Activated naive CD8-positive, alpha-beta T cell (primary cell): ENCODE results near the gene DDTL.
"Not testable (repeated sequence)": the region's sequence is repeated elsewhere in the genome, so short reads cannot be mapped to it uniquely, and the experiment has no call there.

Source experiments
- H3K27ac Mint-ChIP-seq: one replicate; pipeline ENCODE4 v1.8.0; 2021; ENCODE audit warnings: mixed read lengths
- H3K27me3 Mint-ChIP-seq: one replicate; pipeline ENCODE4 v1.8.0; 2021; ENCODE audit warnings: mixed read lengths
- H3K36me3 Mint-ChIP-seq: one replicate; pipeline ENCODE4 v1.8.0; 2021; ENCODE audit warnings: mixed read lengths
- H3K4me1 Mint-ChIP-seq: one replicate; pipeline ENCODE4 v1.8.0; 2021; ENCODE audit warnings: low read depth, mixed read lengths
- H3K4me3 Mint-ChIP-seq: one replicate; pipeline ENCODE4 v1.8.0; 2021; ENCODE audit warnings: mild to moderate bottlenecking, mixed read lengths
- H3K9me3 Mint-ChIP-seq: one replicate; pipeline ENCODE4 v1.8.0; 2021; ENCODE audit warnings: low read depth, mixed read lengths

DDTL gene

DNA sequence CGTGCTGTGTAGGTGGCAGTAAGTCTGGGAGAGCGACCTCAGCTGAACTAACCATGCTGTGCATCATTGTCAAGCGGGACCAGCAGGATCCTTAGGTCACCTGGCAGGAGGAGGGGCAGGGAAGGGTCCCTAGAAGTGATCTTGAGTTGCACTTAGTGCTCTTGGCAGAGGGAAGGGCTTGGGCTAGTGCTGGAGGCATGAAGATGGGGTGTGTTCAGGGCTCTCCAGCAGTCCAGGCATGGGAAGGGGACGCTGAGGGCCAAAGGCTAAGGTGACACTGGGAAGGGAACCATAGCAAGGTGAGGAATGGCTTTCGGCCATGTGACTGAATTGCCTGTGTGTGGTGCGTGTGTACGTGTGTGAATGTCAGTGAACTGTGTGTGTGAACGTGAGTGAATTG, 19.4 kb downstream of the DDTL start:
- H3K27ac Mint-ChIP-seq, H3K36me3 Mint-ChIP-seq, H3K27me3 Mint-ChIP-seq, H3K4me1 Mint-ChIP-seq, H3K9me3 Mint-ChIP-seq, H3K4me3 Mint-ChIP-seq: not testable (repeated sequence)

DNA sequence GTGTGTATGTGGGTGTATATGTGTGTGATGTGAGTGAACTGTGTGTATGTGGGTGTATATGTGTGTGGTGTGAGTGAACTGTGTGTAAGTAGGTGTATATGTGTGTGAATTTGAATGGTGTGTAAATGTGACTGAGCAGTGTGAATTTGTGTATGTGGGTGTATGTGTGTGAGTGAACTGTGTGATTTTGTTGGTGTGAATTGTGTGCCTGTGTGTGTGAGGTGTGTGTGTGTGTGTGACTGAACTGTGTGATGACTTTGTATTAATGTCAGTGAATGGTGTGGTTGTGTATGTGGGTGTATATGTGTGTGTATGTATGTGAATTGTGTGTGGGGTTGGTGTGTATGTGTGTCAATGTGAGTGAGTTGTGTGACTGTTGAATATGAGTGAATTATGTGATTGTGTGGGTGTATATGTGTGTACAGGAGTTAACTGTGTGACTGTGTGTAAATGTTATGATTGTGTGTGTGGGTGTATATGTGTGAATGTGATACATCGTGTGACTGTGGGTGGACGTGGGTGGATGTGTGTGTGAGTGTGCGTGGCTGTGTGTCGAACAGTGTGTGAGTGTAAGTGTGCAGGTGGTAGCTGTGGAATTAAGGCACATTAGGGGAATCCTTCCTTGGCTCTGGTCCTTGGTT, 20.0 kb downstream of the DDTL start:
- H3K4me3 Mint-ChIP-seq, H3K36me3 Mint-ChIP-seq, H3K27ac Mint-ChIP-seq, H3K9me3 Mint-ChIP-seq, H3K4me1 Mint-ChIP-seq, H3K27me3 Mint-ChIP-seq: not testable (repeated sequence)

DNA sequence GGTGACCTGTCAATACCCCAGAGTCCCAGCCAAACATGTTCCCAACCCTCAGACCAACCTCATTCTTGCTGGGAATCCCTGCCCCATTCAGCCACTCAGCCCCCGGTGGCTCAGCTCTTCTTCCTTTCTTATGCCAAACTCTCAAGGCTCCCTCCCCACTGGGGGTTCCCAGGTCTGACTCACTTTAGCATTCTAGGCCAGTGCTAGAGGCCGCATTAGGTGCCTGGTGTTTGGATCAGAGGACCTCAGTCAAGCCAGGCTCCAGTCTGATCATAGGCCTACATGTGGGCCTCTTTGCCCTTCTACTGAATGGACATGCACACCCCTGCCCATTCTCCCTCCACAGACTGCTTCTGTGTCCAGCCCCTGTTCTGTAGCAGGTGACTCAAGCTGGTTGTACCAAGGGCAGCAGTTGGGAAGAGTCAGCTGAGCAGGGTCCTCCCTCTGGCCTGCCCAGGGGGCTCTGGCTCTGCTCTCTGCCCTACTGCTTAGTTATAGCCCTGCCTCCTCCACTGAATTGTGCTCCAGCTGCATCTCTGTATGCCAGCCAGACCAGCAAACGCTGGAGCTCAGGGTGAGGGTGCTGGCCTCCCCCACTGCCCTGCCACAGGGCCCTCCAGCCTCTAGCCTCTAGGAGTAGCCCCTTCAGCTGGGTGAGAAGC, 23.0 kb downstream of the DDTL start:
- H3K9me3 Mint-ChIP-seq, H3K27me3 Mint-ChIP-seq, H3K36me3 Mint-ChIP-seq, H3K4me1 Mint-ChIP-seq, H3K4me3 Mint-ChIP-seq, H3K27ac Mint-ChIP-seq: not testable (repeated sequence)

DNA sequence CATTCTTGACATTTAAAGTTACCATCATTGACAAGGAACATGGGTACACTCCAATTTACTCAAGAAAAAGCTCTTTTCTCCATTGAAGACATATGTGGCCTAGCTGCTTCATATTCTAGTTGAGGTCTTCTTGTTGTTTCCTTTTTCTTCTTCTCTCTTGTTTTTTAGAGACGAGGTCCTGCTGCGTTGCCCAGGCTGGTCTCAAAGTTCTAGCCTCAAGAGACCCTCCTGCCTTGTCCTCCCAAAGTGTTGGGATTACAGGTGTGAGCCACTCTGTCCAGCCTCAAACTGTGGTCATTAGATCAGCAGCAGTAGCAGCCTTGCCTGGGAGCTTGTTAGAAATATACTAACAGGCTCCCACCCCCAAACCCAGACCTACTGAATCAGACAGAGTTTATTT, 26.4 kb downstream of the DDTL start:
- not testable (repeated sequence) for H3K27me3 Mint-ChIP-seq, H3K36me3 Mint-ChIP-seq, H3K27ac Mint-ChIP-seq, H3K9me3 Mint-ChIP-seq, H3K4me3 Mint-ChIP-seq, H3K4me1 Mint-ChIP-seq

DNA sequence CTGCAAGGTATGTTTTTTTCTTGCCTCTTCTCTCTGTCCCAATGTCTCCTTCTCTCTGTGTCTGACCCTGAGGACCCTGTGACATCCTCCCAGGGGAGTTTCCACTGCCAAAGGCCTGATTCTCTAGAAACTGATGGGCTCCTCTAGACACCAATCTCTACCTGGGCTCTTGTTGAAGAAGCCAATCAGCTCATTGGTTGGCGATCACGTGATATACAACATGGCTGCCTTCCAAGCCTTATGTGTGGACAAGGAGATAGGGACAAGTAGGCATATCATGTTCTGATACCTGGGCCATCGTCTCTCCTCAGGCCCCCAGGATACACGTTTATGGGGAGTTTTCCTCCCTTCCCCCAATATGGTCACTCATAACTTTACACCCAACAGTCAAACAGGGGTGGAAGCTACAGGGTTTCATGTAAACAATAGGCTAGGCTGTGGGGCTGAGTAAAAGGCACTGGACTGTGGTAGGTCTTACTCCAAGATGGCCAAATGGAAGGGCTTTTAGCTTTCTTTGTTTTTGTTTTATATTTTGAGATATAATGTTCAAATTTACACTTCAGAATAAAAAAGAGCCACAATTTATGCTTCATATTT, 27.0 kb downstream of the DDTL start:
- not testable (repeated sequence) for H3K27me3 Mint-ChIP-seq, H3K9me3 Mint-ChIP-seq, H3K4me1 Mint-ChIP-seq, H3K4me3 Mint-ChIP-seq, H3K36me3 Mint-ChIP-seq, H3K27ac Mint-ChIP-seq

DNA sequence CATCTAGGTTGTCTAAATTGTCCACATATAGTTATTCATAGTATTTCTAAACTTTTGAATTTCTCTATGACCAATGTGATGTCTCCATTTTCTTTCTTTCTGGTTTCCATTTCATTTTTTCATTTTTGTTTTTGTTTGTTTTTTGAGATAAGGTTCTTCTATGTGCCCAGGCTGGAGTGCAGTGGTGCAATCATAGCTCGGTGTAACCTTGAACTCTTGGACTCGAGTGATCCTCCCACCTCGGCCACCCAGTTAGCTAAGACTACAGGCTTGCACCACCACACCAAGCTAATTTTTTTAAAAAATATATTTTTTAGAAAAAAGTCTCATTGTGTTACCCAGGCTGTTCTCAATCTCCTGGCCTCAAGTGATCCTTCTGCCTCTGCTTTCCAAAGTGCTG, 30.4 kb downstream of the DDTL start:
- no peak overlapping the region for H3K4me3 Mint-ChIP-seq
- no peaks in the 10 kb centered on the region for H3K36me3 Mint-ChIP-seq
- H3K27me3 Mint-ChIP-seq: no peaks in the 10 kb centered on the region
- no peaks in the 10 kb centered on the region for H3K4me1 Mint-ChIP-seq
- H3K27ac Mint-ChIP-seq: no peak overlapping the region
- H3K9me3 Mint-ChIP-seq: no peaks in the 10 kb centered on the region

DNA sequence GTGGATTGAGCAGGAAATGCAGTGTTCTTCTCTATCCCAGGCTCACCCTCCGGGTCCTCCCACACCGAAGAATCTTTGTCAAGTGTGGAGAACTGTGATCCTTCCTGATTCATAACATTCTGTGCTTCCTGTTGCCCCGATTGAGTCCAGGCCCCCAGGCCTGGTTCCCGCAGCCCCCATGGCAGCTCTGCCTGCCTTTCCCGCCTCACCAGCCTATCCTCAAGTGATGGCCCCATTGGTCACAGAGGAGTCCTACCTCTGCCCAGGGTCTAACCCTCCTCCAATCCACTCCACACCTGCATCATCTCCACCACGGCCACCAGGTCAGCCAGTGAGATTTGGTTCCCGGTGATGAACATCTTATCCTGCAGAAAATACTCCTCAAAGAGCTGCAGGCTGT, 33.1 kb downstream of the DDTL start:
- H3K27ac Mint-ChIP-seq, H3K27me3 Mint-ChIP-seq, H3K4me3 Mint-ChIP-seq, H3K36me3 Mint-ChIP-seq, H3K9me3 Mint-ChIP-seq, H3K4me1 Mint-ChIP-seq: not testable (repeated sequence)

DNA sequence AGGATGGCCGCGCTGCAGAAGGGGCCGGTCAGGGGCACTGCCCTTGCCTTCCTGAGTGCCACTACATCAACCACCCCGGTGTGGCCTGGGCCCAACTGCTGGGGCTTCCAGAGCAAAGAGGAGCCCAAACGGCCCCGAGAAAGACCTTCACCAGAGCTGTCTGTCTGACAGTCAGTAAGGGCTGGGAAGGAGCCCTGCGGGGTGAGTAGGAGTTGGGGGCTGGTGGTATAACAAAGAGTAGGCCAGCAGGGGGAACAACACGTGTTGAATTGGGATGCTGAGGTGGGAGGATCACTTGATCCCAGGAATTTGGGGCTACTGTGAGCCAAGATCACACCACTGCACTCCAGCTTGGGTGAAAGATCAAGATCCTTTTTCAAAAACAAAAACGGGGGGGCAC, 34.6 kb downstream of the DDTL start:
- H3K36me3 Mint-ChIP-seq: no peaks in the 10 kb centered on the region
- no peaks in the 10 kb centered on the region for H3K4me1 Mint-ChIP-seq
- no peak overlapping the region for H3K4me3 Mint-ChIP-seq

DNA sequence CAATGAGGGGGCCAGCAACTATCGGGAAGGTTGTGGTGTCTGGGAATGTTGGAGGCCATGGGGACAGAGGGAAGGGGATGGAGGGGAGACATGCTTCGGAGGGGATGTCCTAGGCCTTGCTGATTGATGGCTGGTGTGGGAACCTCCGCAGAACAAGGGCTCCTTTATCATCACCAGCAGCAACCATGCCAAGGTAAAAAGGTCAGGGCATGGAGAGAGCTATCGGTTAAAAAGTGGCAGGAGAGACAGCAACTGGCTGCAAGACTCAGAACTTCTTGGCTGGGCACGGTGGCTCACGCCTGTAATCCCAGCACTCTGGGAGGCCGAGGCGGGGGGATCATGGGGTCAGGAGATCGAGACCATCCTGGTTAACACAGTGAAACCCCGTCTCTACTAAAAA, 35.6 kb downstream of the DDTL start:
- no peaks in the 10 kb centered on the region for H3K9me3 Mint-ChIP-seq
- no peak overlapping the region for H3K4me3 Mint-ChIP-seq
- no peak overlapping the region for H3K27ac Mint-ChIP-seq
- peaks cover 3% of the 10 kb centered on the region for H3K27me3 Mint-ChIP-seq
- H3K36me3 Mint-ChIP-seq: no peaks in the 10 kb centered on the region
- no peaks in the 10 kb centered on the region for H3K4me1 Mint-ChIP-seq

More for the DNA sequence above, 34.6 kb downstream of the DDTL start:
- Mint-ChIP-seq H3K9me3 (no peaks in the 10 kb centered on the region), H3K27ac (no peak overlapping the region), H3K27me3 (peaks cover 3% of the 10 kb centered on the region)

DNA sequence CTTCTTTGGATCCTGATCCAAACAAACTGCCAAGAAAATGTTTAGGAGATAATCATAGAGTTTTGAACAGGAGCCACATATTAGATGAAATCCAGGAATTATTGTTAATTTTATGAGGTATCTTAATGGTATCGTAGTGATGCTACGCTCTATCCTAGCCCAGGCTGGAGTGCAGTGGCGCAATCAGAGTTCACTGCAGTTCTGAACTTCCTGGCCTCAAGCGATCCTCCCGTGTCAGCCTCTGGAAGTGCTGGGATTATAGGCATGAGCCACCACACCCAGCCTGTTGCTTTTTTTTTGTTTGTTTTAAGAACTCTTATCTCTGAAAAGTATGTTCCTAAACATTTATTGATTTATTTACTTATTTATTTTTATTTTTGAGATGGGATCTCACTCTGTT, 36.2 kb downstream of the DDTL start:
- Mint-ChIP-seq H3K36me3 (no peaks in the 10 kb centered on the region), H3K27ac (no peak overlapping the region), H3K4me1 (no peaks in the 10 kb centered on the region), H3K9me3 (no peaks in the 10 kb centered on the region), H3K4me3 (no peak overlapping the region), H3K27me3 (peaks cover 3% of the 10 kb centered on the region)

DNA sequence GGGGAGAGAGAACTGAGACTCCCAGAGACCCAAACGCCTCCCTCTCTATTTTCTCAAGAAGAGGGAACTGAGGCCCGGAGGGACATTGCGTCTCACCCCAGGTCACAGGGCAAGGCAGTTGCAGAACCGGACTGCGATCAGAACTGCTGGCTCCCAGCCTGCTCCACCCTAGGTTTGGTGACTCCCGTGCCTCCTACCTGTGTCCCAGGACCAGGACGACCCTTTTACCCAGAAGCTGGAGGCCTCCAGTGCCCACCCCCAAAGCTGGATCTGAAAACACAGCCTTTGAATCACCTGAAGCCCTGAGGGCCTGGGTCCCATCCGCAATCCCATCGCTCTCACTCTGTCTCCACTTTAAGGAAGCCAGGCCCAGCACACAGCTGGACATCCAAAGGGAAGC, 37.2 kb downstream of the DDTL start:
- Mint-ChIP-seq H3K27me3 (peaks cover 3% of the 10 kb centered on the region), H3K36me3 (no peaks in the 10 kb centered on the region), H3K9me3 (no peaks in the 10 kb centered on the region), H3K27ac (no peak overlapping the region), H3K4me3 (no peak overlapping the region), H3K4me1 (no peaks in the 10 kb centered on the region)

DNA sequence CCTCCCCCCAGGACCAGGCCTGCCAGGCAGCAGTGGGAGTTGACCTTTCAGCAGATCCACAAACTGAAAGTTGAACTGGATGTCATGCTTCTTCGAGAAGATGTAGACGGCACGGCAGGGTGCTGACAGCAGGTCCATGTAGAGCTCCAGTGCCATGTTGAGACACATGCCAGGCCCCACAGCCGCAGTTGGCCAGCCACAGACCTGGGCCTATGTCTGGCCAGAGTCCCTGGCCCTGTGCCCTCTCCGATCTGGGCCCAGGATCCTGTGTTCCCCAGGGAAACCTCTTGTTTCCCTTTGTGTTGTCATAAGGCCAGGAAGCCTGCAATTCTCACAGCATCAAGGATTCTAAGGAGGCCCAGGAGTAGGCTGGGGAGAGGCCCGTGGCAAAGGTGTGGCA, 38.5 kb downstream of the DDTL start, which contains the start of gene GSTT4:
GSTT4 (minus strand) TSS at position 253 of the 400 bp plus-strand sequence; CDS start at position 156, 97 bp downstream.
- H3K27ac Mint-ChIP-seq: no peak within 1 kb of the TSS
- peaks cover 3% of the 10 kb centered on the region for H3K27me3 Mint-ChIP-seq
- no peak within 1 kb of the TSS for H3K4me3 Mint-ChIP-seq
- H3K36me3 Mint-ChIP-seq: no peaks in the 10 kb centered on the region
- H3K4me1 Mint-ChIP-seq: peaks cover 2% of the 10 kb centered on the region
- no peaks in the 10 kb centered on the region for H3K9me3 Mint-ChIP-seq

DNA sequence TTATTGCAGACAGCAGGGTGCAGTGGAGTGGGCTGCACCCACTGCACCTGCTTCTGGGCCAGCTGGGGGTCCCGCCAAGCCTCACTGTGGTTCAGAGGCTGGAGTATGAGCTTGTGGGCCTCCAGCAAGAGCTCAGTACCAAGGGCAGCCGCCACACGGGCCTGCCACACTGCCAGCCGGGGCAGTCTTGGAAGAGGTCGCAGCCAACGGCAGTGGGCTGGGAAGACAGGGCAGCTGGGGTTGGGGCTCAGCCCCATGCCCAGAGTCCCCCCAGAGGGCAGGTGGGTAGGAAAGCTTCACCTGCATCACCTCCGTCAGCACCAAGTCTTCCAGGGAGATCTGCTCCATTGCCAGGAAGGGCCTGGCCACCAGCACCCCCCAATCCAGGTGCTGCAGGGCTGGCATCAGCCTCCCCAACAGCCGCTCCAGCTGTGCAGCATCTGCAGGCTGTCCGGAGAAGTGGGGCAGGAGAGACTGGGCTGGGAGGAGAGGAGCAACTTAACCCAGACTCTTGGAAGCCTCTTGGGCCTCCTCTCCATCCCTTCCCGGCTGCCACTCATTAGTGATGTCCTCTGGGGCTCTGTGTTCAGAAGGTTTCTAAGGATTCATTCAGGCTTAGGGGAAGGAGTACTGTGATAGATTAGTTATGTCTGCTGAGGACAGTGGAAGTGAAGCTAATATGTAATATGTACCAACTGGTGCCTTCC, 39.7 kb downstream of the DDTL start:
- Mint-ChIP-seq H3K27ac (no peak overlapping the region), H3K27me3 (peaks cover 3% of the 10 kb centered on the region), H3K4me3 (no peak overlapping the region), H3K9me3 (no peaks in the 10 kb centered on the region), H3K4me1 (peaks cover 7% of the 10 kb centered on the region), H3K36me3 (no peaks in the 10 kb centered on the region)

DNA sequence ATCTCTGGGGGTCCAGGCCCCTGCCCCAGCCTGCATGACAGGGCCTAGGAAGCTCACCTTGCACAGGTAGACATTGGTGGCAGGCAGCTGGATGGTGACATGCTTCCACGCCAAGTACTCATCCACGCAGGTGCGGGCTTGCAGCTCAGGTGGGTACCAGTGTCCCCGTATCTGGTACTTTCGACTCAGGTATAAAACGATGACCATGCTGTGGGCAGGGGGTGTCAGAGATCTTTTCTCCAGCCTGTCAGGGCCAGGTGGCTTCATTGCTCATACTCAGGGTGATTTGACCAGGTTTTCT, 40.2 kb downstream of the DDTL start:
- H3K4me1 Mint-ChIP-seq: peaks cover 7% of the 10 kb centered on the region
- no peak overlapping the region for H3K4me3 Mint-ChIP-seq
- H3K27me3 Mint-ChIP-seq: peaks cover 3% of the 10 kb centered on the region
- no peaks in the 10 kb centered on the region for H3K9me3 Mint-ChIP-seq
- no peaks in the 10 kb centered on the region for H3K36me3 Mint-ChIP-seq
- no peak overlapping the region for H3K27ac Mint-ChIP-seq

DNA sequence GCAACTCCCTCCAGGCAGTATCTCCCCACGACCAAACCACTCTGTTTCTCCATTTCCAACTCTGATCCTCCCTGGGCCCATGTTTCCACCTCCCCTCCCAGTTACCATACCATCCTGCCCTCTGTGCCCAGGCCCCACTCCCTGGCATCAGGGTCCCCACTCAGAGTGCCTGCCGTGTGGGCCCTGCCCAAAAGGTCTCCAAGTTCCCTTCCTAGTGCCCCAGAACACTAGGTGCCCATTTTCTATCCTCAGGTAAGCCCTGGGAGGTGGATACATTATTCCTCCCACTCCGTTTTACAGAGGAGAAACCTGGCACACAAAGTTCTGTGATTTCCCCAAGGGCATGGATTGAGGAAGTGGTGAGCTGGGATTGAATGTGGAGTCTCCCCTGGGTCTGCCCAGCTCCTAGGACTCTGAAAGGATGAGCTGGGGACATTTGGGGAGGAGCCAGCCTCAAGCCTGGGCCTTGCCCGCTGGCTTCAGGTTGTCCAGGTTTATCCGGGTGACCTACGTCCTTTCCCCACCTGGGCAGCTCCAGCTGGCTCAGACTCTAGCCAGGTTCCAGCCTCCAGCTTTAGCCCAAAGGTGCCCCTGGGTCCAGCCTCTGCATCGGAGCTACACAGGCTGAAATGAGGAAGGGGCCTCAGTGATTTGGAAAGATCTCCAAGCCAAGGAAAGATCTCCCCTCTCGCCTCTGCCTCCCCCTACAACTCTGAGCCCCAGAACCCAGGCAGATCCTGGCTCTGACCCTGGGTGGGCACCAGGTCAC, 40.7 kb downstream of the DDTL start:
- Mint-ChIP-seq H3K27me3 (peaks cover 3% of the 10 kb centered on the region), H3K4me3 (no peak overlapping the region), H3K9me3 (no peaks in the 10 kb centered on the region), H3K27ac (no peak overlapping the region), H3K4me1 (peaks cover 10% of the 10 kb centered on the region), H3K36me3 (no peaks in the 10 kb centered on the region)
